Sigmoid colon (tissue), 3 donors: ENCODE results near the gene ZNF12.

Source experiments
- POLR2A ChIP-seq, 2 donors: fragments of 450-650 bp; IDR thresholded peaks; one replicate each; pipeline ENCODE4 v1.6.1; 2016; ENCODE audit warnings: antibody characterized with exemption in 2 of 2, mild to moderate bottlenecking in 2 of 2, moderate library complexity in 2 of 2
- TF ChIP-seq, protein P1 (sequence below), 4 experiments: fragments of 450-650 bp in 3 of 4; fragments of 200-600 bp in 1 of 4; IDR thresholded peaks; one replicate each; pipeline ENCODE4 v1.5.1; 2016 to 2019; ENCODE audit warnings: antibody characterized with exemption in 4 of 4, mild to moderate bottlenecking in 3 of 4, moderate library complexity in 2 of 4

- TF ChIP-seq POLR2A (IDR thresholded peaks at IDR 0.05): no peak
- TF ChIP-seq, protein P1, sequence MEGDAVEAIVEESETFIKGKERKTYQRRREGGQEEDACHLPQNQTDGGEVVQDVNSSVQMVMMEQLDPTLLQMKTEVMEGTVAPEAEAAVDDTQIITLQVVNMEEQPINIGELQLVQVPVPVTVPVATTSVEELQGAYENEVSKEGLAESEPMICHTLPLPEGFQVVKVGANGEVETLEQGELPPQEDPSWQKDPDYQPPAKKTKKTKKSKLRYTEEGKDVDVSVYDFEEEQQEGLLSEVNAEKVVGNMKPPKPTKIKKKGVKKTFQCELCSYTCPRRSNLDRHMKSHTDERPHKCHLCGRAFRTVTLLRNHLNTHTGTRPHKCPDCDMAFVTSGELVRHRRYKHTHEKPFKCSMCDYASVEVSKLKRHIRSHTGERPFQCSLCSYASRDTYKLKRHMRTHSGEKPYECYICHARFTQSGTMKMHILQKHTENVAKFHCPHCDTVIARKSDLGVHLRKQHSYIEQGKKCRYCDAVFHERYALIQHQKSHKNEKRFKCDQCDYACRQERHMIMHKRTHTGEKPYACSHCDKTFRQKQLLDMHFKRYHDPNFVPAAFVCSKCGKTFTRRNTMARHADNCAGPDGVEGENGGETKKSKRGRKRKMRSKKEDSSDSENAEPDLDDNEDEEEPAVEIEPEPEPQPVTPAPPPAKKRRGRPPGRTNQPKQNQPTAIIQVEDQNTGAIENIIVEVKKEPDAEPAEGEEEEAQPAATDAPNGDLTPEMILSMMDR (IDR thresholded peaks at IDR 0.05): no peak
These were observed 50.9 kb downstream of the ZNF12 start for GRCh38 chr7:6655636-6656385.
